Measurements from ENCODE around the gene LEAP2. TPM values are rescaled to one million over a fixed set of nuclear protein-coding genes. Genes with fewer than 3 reads are reported as not detected.

The LEAP2 gene
- polyA plus RNA-seq, 3 donors: 4.0 to 9.9 (median 8.0) TPM

GRCh38 chr5:132871459-132872284 is 1.8 kb upstream of the LEAP2 start:
- DNase-seq: no peak

GRCh38 chr5:132872788-132873118 is 715 bp upstream of the LEAP2 start:
- DNase-seq: no peak

GRCh38 chr5:132873930-132874271 is 433 bp downstream of the LEAP2 start:
- no peak for DNase-seq

GRCh38 chr5:132876020-132876759 is 2.7 kb downstream of the LEAP2 start:
- DNase-seq: no peak

GRCh38 chr5:132877466-132877865 is 4.0 kb downstream of the LEAP2 start:
- DNase-seq: no peak

- no peak for DNase-seq
Measured at GRCh38 chr5:132877938-132878337, 4.5 kb downstream of the LEAP2 start.

GRCh38 chr5:132883261-132883834 is 9.9 kb downstream of the LEAP2 start:
- DNase-seq: peak; percentile 68

- DNase-seq: no peak
Measured at GRCh38 chr5:132884548-132884947, 11.1 kb downstream of the LEAP2 start.

- no peak for DNase-seq
Measured at GRCh38 chr5:132886064-132886823, 12.8 kb downstream of the LEAP2 start.

- no peak for DNase-seq
Measured at GRCh38 chr5:132887283-132887682, 13.8 kb downstream of the LEAP2 start.

GRCh38 chr5:132889501-132889900 is 16.0 kb downstream of the LEAP2 start:
- no peak for DNase-seq

GRCh38 chr5:132890817-132891216 is 17.3 kb downstream of the LEAP2 start:
- no peak for DNase-seq

- no peak for DNase-seq
Measured at GRCh38 chr5:132895719-132896305, 22.3 kb downstream of the LEAP2 start.

- no peak for DNase-seq
Measured at GRCh38 chr5:132896685-132897084, 23.2 kb downstream of the LEAP2 start.

- DNase-seq: no peak
Measured at GRCh38 chr5:132898094-132898493, 24.6 kb downstream of the LEAP2 start.

- DNase-seq: no peak
Measured at GRCh38 chr5:132901036-132901435, 27.6 kb downstream of the LEAP2 start.

GRCh38 chr5:132901730-132902129 is 28.3 kb downstream of the LEAP2 start:
- DNase-seq: no peak

- DNase-seq: no peak
Measured at GRCh38 chr5:132905938-132906337, 32.5 kb downstream of the LEAP2 start.

- DNase-seq: no peak
Measured at GRCh38 chr5:132907161-132907560, 33.7 kb downstream of the LEAP2 start.

- no peak for DNase-seq
Measured at GRCh38 chr5:132909702-132910101, 36.2 kb downstream of the LEAP2 start.

GRCh38 chr5:132915681-132916080 is 42.2 kb downstream of the LEAP2 start:
- no peak for DNase-seq

- DNase-seq: no peak
Measured at GRCh38 chr5:132916086-132916485, 42.6 kb downstream of the LEAP2 start.
